HPDE6-E6E7 (cell line): ENCODE results near the gene RIMS3.

Experiments
- DNase-seq: peaks from one replicate; pipeline ENCODE4 v3.0.0; 2011; ENCODE audit warnings: missing footprints; ENCODE audit errors: extremely low spot score

RIMS3 gene

DNA sequence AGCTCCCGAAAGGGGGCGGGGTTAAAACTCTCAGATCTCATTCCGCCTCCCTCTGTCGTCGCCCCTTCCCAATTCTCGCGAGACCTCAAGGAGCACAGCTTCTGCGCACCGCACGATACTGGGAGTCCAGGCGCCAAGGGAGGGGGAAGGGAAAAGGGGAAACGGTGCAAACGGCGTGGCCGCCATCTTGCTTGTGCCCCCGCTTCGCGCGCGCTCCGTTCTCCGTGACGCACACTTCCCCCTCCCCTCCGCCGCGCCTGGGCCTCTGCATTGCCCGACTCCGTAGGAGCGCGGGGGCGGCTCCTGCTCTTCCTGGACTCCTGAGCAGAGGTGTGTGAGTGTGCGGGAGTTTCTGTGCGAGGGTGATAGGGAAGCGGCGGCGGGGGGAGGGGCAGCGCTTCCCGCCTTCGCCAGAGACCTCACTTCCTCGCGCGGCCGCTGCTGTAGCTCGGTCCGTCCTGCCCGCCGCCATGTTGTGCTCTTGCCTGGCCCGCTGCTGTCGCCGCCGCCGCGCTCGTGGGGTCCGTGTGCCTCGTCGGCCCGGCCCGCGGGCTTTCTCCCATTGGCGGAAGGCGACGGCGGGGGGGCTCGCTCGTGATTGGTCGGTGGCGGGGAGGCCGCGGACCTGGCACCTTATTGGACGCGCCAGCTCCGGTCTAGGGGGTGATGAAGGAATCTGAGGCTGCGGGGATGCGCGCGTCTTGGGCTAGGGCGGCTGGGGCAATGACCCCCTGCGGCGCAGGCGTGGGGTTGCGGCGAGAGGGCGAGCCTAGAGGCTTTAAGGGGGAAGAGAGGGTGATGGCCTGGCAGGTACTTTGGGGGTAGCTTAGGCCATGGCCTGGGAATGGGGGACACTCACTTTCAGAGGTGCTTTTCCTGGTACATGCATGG, 26.3 kb upstream of the RIMS3 start, which contains the start of gene NFYC:
Gene NFYC, plus strand, starts transcription at position 167 of the 891 bp plus-strand sequence. CDS start 47,140 bp downstream, outside the sequence.
- DNase-seq, result peak; percentile 97

DNA sequence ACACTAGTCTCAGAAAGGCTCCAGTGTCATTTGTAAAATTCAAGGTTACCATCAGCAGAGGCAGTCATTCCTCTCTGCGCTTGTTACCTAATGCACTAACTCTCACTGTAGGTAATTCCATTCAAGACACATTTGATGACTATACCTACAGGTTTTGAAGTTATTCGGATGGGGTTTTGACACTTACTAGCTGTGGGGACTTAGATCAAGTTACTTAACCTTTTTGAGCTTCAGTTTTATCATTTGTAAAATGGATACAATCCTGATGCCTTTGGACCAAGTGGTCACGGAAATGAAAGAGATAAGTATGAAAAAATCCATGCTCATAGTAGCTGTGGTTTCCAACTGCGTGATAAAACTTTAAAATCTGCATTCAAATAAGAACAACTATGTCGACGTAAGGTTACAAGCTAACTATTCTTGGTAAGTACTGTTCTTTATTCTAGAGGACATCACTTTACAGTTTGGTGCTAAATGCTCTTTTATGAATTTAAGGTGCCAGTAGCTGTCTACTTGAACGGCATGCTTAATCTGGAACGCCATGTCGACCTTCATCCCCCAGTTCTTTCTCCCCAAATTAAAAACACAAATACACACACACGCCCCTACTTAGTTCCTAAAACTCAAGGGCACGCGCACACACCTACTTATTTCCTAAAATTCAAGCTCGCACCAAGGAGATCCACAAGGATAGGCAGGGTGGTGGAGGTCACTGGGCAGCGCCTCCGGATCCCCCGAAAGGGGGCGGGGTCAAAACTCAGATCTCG, 25.5 kb upstream of the RIMS3 start:
- DNase-seq, result no peak

DNA sequence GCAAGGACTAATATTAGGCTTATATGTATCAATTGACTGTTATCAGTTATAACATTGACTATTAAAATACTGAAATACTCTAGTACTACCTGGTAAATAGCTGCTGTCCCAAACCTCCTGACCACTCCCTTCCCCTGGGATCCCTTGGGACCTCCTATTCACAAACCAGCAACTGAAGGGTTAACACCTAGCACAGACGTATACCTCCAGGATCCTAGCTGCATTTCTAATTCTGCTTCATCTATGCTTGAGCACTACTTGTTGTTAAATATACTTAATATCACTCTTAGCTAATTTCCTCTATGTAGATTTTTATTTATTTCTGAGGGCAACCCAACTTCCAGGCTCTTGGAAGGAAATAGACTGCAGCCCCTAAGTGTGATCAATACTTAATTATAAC, 24.3 kb upstream of the RIMS3 start:
- no peak for DNase-seq

DNA sequence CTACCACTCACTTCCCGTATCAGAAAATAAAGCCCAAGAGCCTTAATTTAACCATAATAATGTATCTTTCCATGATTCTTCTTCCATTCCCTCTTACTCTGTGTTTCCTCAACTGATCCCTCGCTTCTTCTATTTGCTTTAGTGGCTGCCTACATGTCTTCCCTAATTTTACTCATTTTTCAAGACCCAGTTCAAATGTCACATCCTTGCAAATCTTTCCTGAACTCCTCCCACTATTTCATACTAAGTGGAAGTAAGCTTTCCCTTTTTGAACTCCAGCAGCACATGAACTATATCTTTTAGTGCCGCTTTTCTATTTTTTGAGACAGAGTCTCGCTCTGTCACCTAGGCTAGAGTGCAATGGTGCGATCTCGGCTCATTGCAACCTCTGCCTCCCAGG, 22.2 kb upstream of the RIMS3 start:
- no peak for DNase-seq

DNA sequence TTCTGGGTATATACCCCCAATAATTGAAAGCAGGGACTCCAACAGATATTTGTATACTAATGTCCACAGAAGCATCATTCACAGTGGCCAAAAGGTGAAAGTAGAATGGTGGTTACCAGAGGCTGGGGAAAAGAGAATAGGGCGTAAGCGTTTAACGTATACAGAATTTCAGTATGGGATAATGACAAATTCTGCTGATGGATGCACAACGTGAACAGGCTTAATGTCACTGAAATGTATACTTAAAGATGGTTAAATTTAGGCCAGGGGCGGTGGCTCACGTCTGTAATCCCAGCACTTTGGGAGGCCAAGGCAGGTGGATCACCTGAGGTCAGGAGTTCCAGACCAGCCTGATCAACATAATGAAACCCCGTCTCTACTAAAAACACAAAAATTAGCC, 21.6 kb upstream of the RIMS3 start:
- DNase-seq, result no peak

DNA sequence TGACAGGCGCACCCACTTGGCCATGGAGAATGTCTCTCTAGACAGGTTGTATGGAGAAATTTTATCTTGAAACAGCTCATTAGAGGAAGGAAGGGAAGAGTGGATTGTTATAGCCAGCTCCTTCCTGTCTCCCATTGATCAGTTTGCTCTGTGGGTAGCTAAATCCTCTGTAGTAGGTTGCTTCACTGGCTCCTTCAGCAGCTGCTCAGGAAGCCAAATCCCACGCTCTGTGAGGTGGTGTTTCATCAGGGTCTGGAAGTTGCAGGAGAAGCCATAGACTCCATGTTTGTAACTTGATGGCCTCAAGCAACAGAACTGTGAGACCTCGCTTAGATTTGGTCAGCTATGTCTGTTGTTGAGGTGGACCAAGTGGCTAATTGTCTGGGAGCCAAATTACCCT, 19.2 kb upstream of the RIMS3 start:
- DNase-seq, result no peak

DNA sequence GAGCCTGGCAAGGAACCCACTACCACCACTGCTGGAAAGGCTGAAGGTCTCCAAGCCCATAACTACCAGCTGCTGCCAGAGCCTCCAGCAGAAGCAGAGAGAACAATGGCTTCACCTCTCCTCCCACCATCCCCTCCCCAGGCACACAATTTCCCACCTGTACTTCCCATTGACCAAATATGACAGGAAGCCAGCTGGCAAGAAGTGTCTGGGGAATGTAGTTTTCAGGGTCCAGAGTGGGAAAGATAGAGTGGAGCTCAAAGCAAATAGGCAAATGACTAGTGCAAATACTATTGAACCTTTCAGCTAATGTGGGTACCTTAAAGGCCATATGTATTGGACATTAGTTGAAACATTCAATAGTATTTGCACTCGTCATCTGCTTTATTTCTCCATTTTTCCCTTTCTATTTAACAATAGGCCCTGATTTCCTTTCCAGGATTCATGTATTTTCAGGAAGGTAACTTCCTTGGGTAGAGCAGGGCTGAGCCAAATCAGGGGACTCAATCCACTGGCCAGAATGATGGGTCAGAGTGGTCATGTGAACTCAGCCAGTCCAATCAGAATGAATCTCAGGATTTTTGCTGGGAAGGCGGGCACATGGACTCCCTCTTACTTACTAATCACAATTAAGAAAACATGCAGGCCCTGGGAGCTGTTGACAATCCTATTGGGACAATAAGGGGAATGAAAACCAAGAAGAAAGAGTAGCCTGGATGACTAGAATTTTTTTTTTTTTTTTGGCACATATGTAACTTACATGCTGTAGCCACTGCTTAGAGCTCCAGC, 13.9 kb upstream of the RIMS3 start:
- DNase-seq, result no peak

DNA sequence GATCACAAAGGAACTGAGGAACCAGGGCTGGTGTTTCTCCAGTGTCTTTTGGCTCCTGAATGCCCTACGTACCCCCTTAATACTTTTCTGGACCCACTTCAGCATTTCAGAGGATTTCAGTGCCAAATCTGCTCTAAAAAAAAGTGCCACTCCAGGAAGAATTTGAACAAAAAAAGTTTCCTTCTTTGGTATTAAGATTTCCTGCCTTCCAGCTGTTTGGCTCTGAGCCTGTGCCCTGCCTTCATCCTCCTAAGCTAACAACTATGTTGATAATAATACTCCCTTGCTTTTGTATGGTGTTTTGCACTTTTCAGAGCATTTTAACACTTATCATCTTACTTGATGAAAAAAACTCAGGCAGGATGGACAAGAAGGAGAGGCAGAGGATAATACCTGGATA, 11.0 kb upstream of the RIMS3 start:
- DNase-seq, result no peak

DNA sequence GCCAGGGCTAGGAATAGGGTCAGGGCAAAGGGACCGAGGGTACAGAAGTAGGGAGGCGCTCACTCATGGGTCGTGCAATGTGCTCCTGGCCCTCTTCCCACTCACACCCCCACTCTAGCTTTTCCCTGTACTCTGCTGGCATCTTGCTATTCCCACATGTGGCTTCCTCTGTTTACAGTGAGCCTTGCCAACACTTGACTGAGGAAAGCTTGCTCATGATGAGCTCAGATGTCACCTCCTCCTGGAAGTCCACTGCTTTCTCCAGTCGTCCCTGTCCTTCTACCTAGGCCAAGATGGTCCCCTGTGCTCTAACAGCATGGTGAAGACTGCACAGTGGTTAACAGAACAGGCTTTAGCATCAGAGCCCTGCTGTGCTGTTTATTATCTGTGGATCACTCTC, 8.0 kb upstream of the RIMS3 start:
- DNase-seq, result no peak

DNA sequence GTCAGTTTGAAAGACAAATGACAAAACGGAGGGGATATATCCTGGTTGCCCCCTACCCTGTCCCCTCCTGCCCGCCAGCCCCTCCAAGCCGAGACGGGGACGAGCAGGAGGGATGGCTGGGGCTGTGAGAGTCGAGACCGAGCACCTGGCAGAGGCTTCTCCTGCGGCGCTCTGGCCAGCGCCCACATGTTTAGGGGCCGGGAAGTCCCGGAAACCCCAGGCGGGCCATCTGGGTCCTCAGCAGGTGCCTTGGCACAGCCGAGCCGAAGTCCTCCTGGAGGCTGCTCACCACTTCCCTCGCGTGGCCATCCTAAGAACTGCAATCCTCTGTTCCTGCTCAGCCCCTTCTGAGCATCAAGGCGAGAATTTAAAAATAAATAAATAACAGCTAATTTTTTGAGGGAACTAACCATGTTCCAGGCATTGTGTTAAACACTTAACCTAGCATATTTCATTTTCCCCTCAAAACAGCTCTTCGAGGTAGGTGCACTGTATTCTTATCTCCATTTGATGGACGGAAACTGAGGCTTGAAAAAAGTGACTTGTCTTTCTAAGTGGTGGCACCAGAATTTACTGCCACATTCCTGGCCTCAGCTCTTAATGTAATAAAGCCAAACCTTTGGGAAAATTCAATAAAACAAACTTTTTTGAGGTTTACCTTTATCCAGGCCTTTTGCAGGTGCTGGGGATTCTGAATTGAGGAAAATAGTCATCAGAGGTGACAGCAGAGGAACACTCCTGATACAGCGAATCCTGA, 3.5 kb upstream of the RIMS3 start:
- peak; percentile 67 for DNase-seq

DNA sequence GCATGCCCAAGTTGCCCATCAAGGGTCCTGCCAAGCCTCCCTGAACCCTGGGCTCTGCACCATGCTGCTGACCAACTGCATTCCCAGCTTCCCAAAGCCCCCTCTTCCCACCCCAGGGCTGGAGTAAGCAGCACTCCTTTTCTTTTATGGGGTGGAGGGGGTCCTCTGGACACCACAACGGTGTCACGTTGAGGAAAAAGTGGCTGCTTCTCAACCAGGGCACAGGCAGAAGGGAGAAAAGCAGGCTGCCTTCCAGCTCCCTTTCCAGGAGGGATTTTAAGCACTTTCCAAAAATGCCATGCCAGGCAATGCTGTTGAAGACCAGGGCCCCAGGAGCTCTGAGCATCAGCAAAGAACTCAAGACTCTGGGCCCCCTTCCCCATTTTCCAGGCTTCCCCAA, 691 bp downstream of the RIMS3 start:
- DNase-seq, result no peak

DNA sequence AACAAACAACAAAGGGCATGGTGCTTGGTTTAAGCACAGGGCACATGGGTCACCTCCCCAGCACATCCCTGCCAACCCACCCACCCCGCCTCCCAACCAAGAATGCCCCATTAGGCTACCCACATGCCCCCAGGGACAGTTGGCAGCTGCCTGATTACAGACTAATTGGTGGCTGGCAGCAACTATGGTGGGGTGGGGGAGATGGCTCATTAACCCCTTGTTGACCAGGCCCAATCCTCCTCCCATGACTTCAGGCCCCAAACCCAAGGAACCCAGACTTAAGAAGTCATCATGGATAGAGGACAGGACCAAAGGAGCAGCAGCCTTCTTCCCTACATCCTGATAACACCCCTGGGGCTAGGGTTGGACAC, 1.3 kb downstream of the RIMS3 start:
- no peak for DNase-seq

DNA sequence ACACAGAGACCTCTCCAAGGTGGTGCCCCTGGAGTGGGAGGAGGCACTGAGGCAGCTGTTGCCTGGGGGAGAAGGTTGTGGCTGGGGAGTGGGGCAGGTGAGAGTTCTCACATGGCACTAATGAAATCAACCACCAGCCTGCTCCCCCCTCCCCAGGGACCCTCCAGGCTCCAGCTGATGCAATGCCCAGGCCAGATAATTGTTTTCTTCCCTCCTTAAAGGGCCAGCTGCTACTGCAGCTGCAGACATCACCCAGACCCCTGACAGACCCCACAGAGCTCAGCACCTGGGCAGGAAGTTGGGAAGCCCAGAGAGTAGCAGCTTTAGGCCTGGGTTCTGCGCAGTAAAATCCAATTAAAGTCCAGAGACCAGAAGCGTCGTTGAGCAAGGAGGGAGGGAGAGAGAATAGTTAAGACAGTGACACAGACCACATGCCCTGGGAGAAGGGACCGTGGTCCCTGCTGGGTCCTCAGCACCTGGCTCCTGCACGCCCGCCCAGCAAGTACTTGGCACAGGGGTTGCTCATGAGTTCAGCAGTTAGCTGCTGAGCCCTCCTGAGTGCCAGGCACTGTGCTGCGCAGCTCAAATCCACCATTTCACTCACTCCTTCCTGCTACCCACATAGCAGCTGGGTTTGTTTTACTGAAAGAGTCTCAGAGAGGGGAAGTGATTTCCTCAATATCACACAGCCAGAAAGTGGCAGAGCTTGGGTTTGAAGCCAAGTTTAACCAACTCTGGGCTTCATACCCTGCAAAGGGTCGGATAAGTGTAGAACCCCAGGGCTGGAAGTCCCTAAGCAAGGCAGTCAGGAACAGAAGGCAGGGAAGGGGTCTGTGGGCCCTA, 1.9 kb downstream of the RIMS3 start:
- DNase-seq, result no peak

DNA sequence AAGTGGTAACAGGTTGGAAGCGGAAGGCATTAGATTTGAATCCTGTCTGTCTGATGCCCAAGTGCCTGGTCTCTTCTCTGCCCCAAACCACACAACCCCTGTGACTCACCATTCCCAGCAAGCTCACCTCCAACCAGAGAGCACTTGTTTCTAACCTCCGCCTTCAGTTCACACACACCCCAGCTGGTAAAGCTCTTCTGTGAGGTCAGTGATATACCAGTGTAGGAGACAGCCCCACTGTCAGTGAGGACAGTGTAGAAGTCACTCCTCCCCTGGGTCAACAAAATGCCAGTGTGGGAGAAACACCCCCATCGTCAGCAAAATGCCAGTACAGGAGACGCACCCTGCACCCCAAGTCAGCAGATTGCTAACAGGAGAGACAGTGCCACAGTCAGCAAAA, 2.6 kb downstream of the RIMS3 start:
- peak; percentile 62 for DNase-seq

DNA sequence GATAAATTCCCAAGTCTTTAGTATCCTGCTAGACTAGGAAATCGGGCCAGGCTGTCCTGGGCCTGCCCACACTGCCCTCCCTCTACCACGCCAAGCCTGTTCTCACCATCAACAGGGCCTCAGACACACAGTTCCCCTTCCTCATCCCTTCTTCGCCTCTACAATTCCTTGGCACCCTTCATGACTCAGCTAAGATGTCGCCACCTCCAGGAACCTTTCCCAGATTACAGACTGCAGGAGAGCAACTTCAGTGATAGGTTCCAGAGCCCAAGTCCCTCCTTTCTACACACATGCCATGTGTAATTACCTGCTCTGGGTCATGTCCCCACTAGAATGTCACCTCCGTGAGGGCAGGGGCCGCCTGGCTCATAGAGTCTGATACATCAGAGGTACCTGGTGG, 3.3 kb downstream of the RIMS3 start:
- no peak for DNase-seq

DNA sequence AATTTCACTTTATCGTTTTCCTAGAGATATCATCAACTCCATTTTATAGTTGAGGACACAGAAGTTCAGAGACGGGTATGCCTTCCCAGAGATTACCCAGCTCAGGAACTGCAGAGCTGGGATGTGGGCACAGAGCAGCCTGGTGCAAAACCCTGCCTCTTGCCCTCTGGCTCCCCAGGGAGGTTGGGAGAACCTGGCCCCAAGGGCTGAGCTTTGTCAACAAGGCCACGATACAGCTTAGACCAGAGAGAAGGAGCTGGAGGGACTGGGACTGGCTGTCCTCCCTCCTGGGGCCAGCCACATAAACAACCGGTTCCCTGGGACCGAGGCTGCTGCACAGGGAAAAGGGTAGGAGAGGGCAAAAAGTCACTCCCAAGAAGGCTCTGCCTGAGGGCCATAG, 3.8 kb downstream of the RIMS3 start:
- no peak for DNase-seq

DNA sequence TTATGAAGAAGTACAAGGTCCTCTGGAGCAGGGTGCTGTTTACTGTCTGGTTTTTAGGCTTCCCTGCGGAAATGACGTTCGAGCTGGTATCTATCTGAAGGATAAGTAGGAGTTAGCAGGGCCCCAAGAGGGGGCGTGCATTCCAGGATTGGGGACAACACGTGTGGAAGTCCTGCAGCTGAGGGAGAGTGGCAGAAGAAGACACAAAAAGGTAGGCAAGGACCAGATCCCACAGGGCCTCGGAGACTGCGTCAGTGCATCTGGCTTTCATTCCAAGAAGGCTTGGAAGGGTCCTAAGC, 5.9 kb downstream of the RIMS3 start:
- no peak for DNase-seq

DNA sequence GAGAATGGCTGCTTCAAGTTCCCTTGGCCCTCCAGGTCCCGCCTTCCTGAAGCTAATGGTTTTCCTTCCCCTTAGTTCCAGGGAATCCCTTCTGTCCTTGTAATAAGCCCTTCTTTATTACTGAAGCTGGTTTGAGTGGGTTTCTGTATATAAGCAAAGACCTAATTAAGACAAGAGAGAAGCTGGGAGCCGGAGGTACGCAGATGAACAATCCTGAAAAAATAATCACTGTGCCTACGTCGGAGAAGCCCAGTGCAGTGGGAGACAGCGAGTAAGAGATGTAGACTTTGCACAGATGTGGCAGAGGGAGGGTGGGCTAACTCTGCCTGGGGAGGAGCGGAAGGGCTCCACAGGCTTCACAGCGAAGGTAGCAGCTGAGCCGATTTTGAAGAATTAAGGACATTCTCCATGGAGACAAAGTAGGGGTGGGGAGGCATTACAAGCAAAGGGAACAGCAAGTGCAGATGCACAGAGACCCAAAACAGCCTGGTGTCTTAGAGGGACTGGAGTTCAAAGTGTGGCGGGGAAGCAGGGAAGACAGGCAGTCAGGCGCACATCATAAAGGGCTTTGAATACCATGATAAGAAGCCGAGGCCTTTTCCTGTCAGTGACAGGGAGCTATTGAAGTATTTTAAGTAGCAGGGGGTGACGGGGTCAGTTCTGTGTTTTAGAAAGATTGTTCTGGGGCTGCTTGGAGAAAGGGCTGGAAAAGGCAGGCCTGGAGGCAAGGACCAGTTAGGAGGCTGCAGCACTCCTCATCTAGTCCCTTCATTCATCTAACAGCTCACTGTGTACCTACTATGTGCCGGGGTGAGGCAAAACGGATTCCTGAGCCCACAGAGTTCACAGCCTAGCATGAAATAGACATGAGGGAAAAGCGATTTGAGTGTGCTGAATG, 6.5 kb downstream of the RIMS3 start:
- no peak for DNase-seq

DNA sequence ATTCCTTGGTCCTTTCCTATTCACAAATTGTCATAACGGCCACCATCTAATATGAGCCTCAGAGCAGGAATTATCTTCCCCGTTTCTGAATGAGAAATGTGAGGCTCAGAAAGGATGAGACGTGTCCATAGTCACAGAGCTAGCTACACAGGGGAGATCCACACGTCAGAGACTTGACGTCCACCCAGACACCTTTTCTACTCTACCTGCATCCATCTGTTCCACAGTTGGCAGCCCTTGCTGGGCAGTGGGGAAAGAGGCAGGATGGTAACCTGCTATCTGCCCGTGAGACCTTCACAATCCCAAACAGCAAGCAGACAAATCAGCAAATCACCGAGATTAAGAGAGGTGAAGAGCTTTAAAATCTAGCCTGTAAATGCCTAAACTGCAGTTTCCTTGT, 8.4 kb downstream of the RIMS3 start:
- no peak for DNase-seq
